H9 (cell line): ENCODE data around the gene ARSH. TPM values are rescaled to one million over a fixed set of nuclear protein-coding genes. Genes with fewer than 3 reads are reported as not detected.

Experiments used
- DNase-seq: peaks from one replicate; pipeline ENCODE4 v3.0.0-alpha.2; 2017
- H2AFZ ChIP-seq: one replicate; pipeline ENCODE4 v1.6.1; 2013; ENCODE audit warnings: mild to moderate bottlenecking, low read length, control low read depth, moderate library complexity
- H2AK5ac ChIP-seq: 2 replicates; pipeline ENCODE4 v1.6.1; 2013; ENCODE audit warnings: low read length, control low read depth, mixed read lengths; ENCODE audit not compliant: insufficient read length
- H2BK120ac ChIP-seq: one replicate; pipeline ENCODE4 v1.6.1; 2013; ENCODE audit warnings: low read depth, mild to moderate bottlenecking, low read length, control low read depth, inconsistent platforms; ENCODE audit not compliant: poor library complexity, severe bottlenecking
- H2BK12ac ChIP-seq: 2 replicates; pipeline ENCODE4 v1.6.1; 2013; ENCODE audit warnings: low read length, control low read depth, mixed read lengths, low read depth; ENCODE audit not compliant: insufficient read length
- H2BK15ac ChIP-seq: 2 replicates; pipeline ENCODE4 v1.6.1; 2013; ENCODE audit warnings: low read depth, low read length, control low read depth
- H2BK20ac ChIP-seq: one replicate; pipeline ENCODE4 v1.6.1; 2013; ENCODE audit warnings: low read depth, mild to moderate bottlenecking, low read length, control low read depth, inconsistent platforms; ENCODE audit not compliant: poor library complexity, severe bottlenecking
- H2BK5ac ChIP-seq: 2 replicates; pipeline ENCODE4 v1.6.1; 2013; ENCODE audit warnings: low read length, control low read depth, mixed read lengths; ENCODE audit not compliant: insufficient read length
- H3K14ac ChIP-seq: 2 replicates; pipeline ENCODE4 v1.6.1; 2013; ENCODE audit warnings: low read length, control low read depth; ENCODE audit not compliant: insufficient read depth
- H3K18ac ChIP-seq: 2 replicates; pipeline ENCODE4 v1.6.1; 2013; ENCODE audit warnings: low read depth, mild to moderate bottlenecking, mixed read lengths, low read length, control low read depth; ENCODE audit not compliant: insufficient read length
- H3K23ac ChIP-seq: 2 replicates; pipeline ENCODE4 v1.6.1; 2013; ENCODE audit warnings: low read length, control low read depth, mixed read lengths, low read depth; ENCODE audit not compliant: insufficient read length
- H3K23me2 ChIP-seq: 2 replicates; pipeline ENCODE4 v1.6.1; 2013; ENCODE audit warnings: low read depth, mild to moderate bottlenecking, mixed read lengths, low read length, control low read depth; ENCODE audit not compliant: insufficient read length, poor library complexity, severe bottlenecking
- H3K27ac ChIP-seq: 2 replicates; pipeline ENCODE4 v1.5.1; 2013; ENCODE audit warnings: low read length, control low read depth, mixed read lengths, low read depth; ENCODE audit not compliant: insufficient read length
- H3K27me3 ChIP-seq: 2 replicates; pipeline ENCODE4 v1.6.1; 2013; ENCODE audit warnings: low read length, control low read depth, inconsistent platforms; ENCODE audit not compliant: insufficient read depth
- H3K4ac ChIP-seq: 2 replicates; pipeline ENCODE4 v1.6.1; 2013; ENCODE audit warnings: low read depth, mild to moderate bottlenecking, control low read depth, inconsistent platforms, low read length, moderate library complexity
- H3K4me1 ChIP-seq: 2 replicates; pipeline ENCODE4 v1.6.1; 2013; ENCODE audit warnings: low read length, control low read depth, inconsistent platforms; ENCODE audit not compliant: insufficient read depth
- H3K4me2 ChIP-seq: 2 replicates; pipeline ENCODE4 v1.6.1; 2013; ENCODE audit warnings: low read length, control low read depth, mixed read lengths; ENCODE audit not compliant: insufficient read length, insufficient read depth
- H3K56ac ChIP-seq: 2 replicates; pipeline ENCODE4 v1.6.1; 2013; ENCODE audit warnings: low read depth, mild to moderate bottlenecking, mixed read lengths, low read length, control low read depth; ENCODE audit not compliant: insufficient read length
- H3K79me1 ChIP-seq: 2 replicates; pipeline ENCODE4 v1.6.1; 2013; ENCODE audit warnings: low read depth, mild to moderate bottlenecking, moderate library complexity, low read length, control low read depth, inconsistent platforms; ENCODE audit not compliant: insufficient read depth, poor library complexity, severe bottlenecking
- H3K79me2 ChIP-seq: 2 replicates; pipeline ENCODE4 v1.6.1; 2013; ENCODE audit warnings: low read length, control low read depth, inconsistent platforms; ENCODE audit not compliant: insufficient read depth
- H3K9ac ChIP-seq: 2 replicates; pipeline ENCODE4 v1.6.1; 2013; ENCODE audit warnings: low read length, control low read depth, mixed read lengths; ENCODE audit not compliant: insufficient read length; ENCODE audit errors: extremely low read depth
- H3K9me3 ChIP-seq: one replicate; pipeline ENCODE4 v1.6.1; 2013; ENCODE audit warnings: low read depth, low read length, inconsistent platforms; ENCODE audit not compliant: control insufficient read depth
- H3T11ph ChIP-seq: one replicate; pipeline ENCODE4 v1.6.1; 2013; ENCODE audit warnings: mild to moderate bottlenecking, low read length, control low read depth, inconsistent platforms
- H4K20me1 ChIP-seq: one replicate; pipeline ENCODE4 v1.6.1; 2013; ENCODE audit not compliant: control insufficient read depth, insufficient read length, insufficient read depth
- H4K5ac ChIP-seq: 2 replicates; pipeline ENCODE4 v1.6.1; 2013; ENCODE audit warnings: low read depth, mild to moderate bottlenecking, mixed read lengths, low read length, control low read depth; ENCODE audit not compliant: insufficient read length
- H4K8ac ChIP-seq: replicated peaks from 2 replicates; pipeline ENCODE4 v1.6.1; 2013; ENCODE audit warnings: low read length, control low read depth, mixed read lengths, low read depth; ENCODE audit not compliant: insufficient read length
- H4K91ac ChIP-seq: 2 replicates; pipeline ENCODE4 v1.6.1; 2013; ENCODE audit warnings: low read depth, mild to moderate bottlenecking, moderate library complexity, mixed read lengths, low read length, control low read depth; ENCODE audit not compliant: insufficient read length
- H3K27ac Mint-ChIP-seq, 3 experiments: 2 replicates in 2 of 3; 3 replicates in 1 of 3; pipeline ENCODE4 v1.8.0; 2020 to 2021; ENCODE audit warnings: mixed read lengths in 3 of 3, mild to moderate bottlenecking in 1 of 3, moderate library complexity in 1 of 3
- H3K27me3 Mint-ChIP-seq: 2 replicates; pipeline ENCODE4 v1.8.0; 2021; ENCODE audit warnings: low read depth, mild to moderate bottlenecking, moderate library complexity, mixed read lengths
- H3K36me3 Mint-ChIP-seq, 3 experiments: 2 replicates in 2 of 3; 3 replicates in 1 of 3; pipeline ENCODE4 v1.8.0; 2020 to 2021; ENCODE audit warnings: low read depth in 3 of 3, mixed read lengths in 3 of 3; ENCODE audit not compliant: insufficient read depth in 1 of 3
- H3K4me1 Mint-ChIP-seq, 2 experiments: 2 replicates each; pipeline ENCODE4 v1.8.0; 2020; ENCODE audit warnings: mixed read lengths in 2 of 2
- H3K4me3 Mint-ChIP-seq, 2 experiments: 2 replicates in 1 of 2; 3 replicates in 1 of 2; pipeline ENCODE4 v1.8.0; 2020 to 2021; ENCODE audit warnings: mild to moderate bottlenecking in 2 of 2, mixed read lengths in 2 of 2, moderate library complexity in 1 of 2
- H3K9me3 Mint-ChIP-seq, 2 experiments: 2 replicates in 1 of 2; 3 replicates in 1 of 2; pipeline ENCODE4 v1.8.0; 2020; ENCODE audit warnings: mild to moderate bottlenecking in 2 of 2, mixed read lengths in 2 of 2, moderate library complexity in 1 of 2
- WGBS: extraction: QIAGEN DNeasy Blood & Tissue Kit; methylation state at CpG from one replicate; pipeline ENCODE4 v1.1.7; 2013; ENCODE audit warnings: missing lambda C conversion rate, low lambda C conversion rate, mixed read lengths; ENCODE audit not compliant: insufficient read length; ENCODE audit errors: extremely low coverage; 5-methylcytosine and 5-hydroxymethylcytosine counted together
- total RNA-seq: library from RNA; stranded (reverse); gene quantifications from 2 replicates; pipeline ENCODE4 v1.2.1, GENCODE V29; 2021
- TF ChIP-seq, protein P1 (sequence below): fragments of 200-600 bp; sonication (generic); conservative IDR thresholded peaks from 3 replicates; pipeline ENCODE4 v1.8.0; 2021; ENCODE audit warnings: antibody characterized with exemption, mild to moderate bottlenecking

Gene ARSH
- total RNA-seq, 1 experiment from 2014 or later = not detected

GRCh38 chrX:2989565-2989964 lies 16.8 kb upstream of the ARSH start:
- no peak overlapping the region for H2BK12ac ChIP-seq
- no peak overlapping the region for H2BK120ac ChIP-seq
- H3K23me2 ChIP-seq = no peaks in the 10 kb centered on the region
- no peaks in the 10 kb centered on the region for H3K36me3 Mint-ChIP-seq
- H2AK5ac ChIP-seq = no peak overlapping the region
- no peak overlapping the region for H4K8ac ChIP-seq
- H3K79me1 ChIP-seq = no peaks in the 10 kb centered on the region
- H4K20me1 ChIP-seq = no peaks in the 10 kb centered on the region
- H3K4ac ChIP-seq = no peak overlapping the region
- H4K5ac ChIP-seq = no peak overlapping the region
- H3K27ac Mint-ChIP-seq = no peak overlapping the region
- no peak overlapping the region for H3T11ph ChIP-seq
- no peaks in the 10 kb centered on the region; a peak in 1 of 5 replicates for H3K9me3 Mint-ChIP-seq
- no peak for DNase-seq
- H3K79me2 ChIP-seq = no peaks in the 10 kb centered on the region
- no peak overlapping the region for H2AFZ ChIP-seq
- no peak overlapping the region for H2BK15ac ChIP-seq
- H3K27ac ChIP-seq = no peak overlapping the region
- H2BK20ac ChIP-seq = no peak overlapping the region
- H3K56ac ChIP-seq = no peak overlapping the region
- H4K91ac ChIP-seq = no peak overlapping the region
- no peak overlapping the region for H3K14ac ChIP-seq
- no peak overlapping the region for H2BK5ac ChIP-seq
- TF ChIP-seq, protein P1, sequence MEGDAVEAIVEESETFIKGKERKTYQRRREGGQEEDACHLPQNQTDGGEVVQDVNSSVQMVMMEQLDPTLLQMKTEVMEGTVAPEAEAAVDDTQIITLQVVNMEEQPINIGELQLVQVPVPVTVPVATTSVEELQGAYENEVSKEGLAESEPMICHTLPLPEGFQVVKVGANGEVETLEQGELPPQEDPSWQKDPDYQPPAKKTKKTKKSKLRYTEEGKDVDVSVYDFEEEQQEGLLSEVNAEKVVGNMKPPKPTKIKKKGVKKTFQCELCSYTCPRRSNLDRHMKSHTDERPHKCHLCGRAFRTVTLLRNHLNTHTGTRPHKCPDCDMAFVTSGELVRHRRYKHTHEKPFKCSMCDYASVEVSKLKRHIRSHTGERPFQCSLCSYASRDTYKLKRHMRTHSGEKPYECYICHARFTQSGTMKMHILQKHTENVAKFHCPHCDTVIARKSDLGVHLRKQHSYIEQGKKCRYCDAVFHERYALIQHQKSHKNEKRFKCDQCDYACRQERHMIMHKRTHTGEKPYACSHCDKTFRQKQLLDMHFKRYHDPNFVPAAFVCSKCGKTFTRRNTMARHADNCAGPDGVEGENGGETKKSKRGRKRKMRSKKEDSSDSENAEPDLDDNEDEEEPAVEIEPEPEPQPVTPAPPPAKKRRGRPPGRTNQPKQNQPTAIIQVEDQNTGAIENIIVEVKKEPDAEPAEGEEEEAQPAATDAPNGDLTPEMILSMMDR = no peak
- no peak overlapping the region for H3K23ac ChIP-seq
- H3K4me1 ChIP-seq = no peaks in the 10 kb centered on the region
- no peaks in the 10 kb centered on the region for H3K9me3 ChIP-seq
- H3K27me3 Mint-ChIP-seq = no peaks in the 10 kb centered on the region
- no peak overlapping the region for H3K4me3 Mint-ChIP-seq
- no peak overlapping the region for H3K4me2 ChIP-seq
- no peak overlapping the region for H3K18ac ChIP-seq
- H3K27me3 ChIP-seq = no peaks in the 10 kb centered on the region
- WGBS = no CpG with 5 or more reads among the region's 2 CpGs
- no peaks in the 10 kb centered on the region for H3K4me1 Mint-ChIP-seq
- H3K9ac ChIP-seq = no peak overlapping the region
